ENCODE results near the gene PLA2G15. TPM values are rescaled to one million over a fixed set of nuclear protein-coding genes. Genes with fewer than 3 reads are reported as not detected.
A peak's percentile ranks its signal among the peaks of the same experiment; 100 is the strongest.

Gene PLA2G15
- total and polyA plus RNA-seq, 2 of the 13 experiments (the other 11 are each of a cell fraction or from before 2014, with no cell fraction given), result 14.4 to 23.7 TPM

- TF ChIP-seq, protein P1, sequence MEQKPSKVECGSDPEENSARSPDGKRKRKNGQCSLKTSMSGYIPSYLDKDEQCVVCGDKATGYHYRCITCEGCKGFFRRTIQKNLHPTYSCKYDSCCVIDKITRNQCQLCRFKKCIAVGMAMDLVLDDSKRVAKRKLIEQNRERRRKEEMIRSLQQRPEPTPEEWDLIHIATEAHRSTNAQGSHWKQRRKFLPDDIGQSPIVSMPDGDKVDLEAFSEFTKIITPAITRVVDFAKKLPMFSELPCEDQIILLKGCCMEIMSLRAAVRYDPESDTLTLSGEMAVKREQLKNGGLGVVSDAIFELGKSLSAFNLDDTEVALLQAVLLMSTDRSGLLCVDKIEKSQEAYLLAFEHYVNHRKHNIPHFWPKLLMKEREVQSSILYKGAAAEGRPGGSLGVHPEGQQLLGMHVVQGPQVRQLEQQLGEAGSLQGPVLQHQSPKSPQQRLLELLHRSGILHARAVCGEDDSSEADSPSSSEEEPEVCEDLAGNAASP (CRISPR knock-in tag; IDR thresholded peaks at IDR 0.05; ENCODE audit: borderline replicate concordance), result peak; percentile 84; the same call in 1 of the 2 replicates
- TF ChIP-seq, protein P2, sequence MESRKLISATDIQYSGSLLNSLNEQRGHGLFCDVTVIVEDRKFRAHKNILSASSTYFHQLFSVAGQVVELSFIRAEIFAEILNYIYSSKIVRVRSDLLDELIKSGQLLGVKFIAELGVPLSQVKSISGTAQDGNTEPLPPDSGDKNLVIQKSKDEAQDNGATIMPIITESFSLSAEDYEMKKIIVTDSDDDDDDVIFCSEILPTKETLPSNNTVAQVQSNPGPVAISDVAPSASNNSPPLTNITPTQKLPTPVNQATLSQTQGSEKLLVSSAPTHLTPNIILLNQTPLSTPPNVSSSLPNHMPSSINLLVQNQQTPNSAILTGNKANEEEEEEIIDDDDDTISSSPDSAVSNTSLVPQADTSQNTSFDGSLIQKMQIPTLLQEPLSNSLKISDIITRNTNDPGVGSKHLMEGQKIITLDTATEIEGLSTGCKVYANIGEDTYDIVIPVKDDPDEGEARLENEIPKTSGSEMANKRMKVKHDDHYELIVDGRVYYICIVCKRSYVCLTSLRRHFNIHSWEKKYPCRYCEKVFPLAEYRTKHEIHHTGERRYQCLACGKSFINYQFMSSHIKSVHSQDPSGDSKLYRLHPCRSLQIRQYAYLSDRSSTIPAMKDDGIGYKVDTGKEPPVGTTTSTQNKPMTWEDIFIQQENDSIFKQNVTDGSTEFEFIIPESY (CRISPR knock-in tag; IDR thresholded peaks at IDR 0.05), result no peak
- TF ChIP-seq SNAPC2 (CRISPR knock-in tag; IDR thresholded peaks at IDR 0.05) (peak; percentile 37; the same call in 1 of the 2 replicates), CC2D1A (CRISPR knock-in tag; IDR thresholded peaks at IDR 0.05) (no peak), ZNF33A (CRISPR knock-in tag; IDR thresholded peaks at IDR 0.05; ENCODE audit: borderline replicate concordance) (no peak), ZNF766 (CRISPR knock-in tag; IDR thresholded peaks at IDR 0.05; ENCODE audit: borderline replicate concordance) (peak; percentile 25; the same call in 1 of the 2 replicates), NFKBIZ (CRISPR knock-in tag; IDR thresholded peaks at IDR 0.05) (peak; percentile 92; the same call in 1 of the 2 replicates), CCDC6 (CRISPR knock-in tag; IDR thresholded peaks at IDR 0.05) (0 out of 2 replicates have a peak, but pooled peaks have one; percentile 50), NCOA5 (CRISPR knock-in tag; IDR thresholded peaks at IDR 0.05) (no peak), NR2F1 (CRISPR knock-in tag; IDR thresholded peaks at IDR 0.05) (peak in 1 of 2 experiments; percentile 46; a peak in 1 of 4 replicates), PLRG1 (conservative IDR thresholded peaks at IDR 0.05) (no peak), MYNN (CRISPR knock-in tag; IDR thresholded peaks at IDR 0.05; ENCODE audit: low read depth) (no peak), CREB3 (CRISPR knock-in tag; IDR thresholded peaks at IDR 0.05) (no peak), DR1 (CRISPR knock-in tag; IDR thresholded peaks at IDR 0.05) (peak; percentile 59), ZNF598 (CRISPR knock-in tag; IDR thresholded peaks at IDR 0.05; ENCODE audit: borderline replicate concordance) (no peak), SP2 (CRISPR knock-in tag; IDR thresholded peaks at IDR 0.05) (no peak)
- TF ChIP-seq, protein P3, sequence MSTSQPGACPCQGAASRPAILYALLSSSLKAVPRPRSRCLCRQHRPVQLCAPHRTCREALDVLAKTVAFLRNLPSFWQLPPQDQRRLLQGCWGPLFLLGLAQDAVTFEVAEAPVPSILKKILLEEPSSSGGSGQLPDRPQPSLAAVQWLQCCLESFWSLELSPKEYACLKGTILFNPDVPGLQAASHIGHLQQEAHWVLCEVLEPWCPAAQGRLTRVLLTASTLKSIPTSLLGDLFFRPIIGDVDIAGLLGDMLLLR (CRISPR knock-in tag; IDR thresholded peaks at IDR 0.05), result no peak; the same call in 1 of the 2 replicates
- TF ChIP-seq, protein P4, sequence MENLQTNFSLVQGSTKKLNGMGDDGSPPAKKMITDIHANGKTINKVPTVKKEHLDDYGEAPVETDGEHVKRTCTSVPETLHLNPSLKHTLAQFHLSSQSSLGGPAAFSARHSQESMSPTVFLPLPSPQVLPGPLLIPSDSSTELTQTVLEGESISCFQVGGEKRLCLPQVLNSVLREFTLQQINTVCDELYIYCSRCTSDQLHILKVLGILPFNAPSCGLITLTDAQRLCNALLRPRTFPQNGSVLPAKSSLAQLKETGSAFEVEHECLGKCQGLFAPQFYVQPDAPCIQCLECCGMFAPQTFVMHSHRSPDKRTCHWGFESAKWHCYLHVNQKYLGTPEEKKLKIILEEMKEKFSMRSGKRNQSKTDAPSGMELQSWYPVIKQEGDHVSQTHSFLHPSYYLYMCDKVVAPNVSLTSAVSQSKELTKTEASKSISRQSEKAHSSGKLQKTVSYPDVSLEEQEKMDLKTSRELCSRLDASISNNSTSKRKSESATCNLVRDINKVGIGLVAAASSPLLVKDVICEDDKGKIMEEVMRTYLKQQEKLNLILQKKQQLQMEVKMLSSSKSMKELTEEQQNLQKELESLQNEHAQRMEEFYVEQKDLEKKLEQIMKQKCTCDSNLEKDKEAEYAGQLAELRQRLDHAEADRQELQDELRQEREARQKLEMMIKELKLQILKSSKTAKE (CRISPR knock-in tag; IDR thresholded peaks at IDR 0.05; ENCODE audit: borderline replicate concordance), result peak; percentile 86; the same call in 1 of the 2 replicates
- TF ChIP-seq, protein P5, sequence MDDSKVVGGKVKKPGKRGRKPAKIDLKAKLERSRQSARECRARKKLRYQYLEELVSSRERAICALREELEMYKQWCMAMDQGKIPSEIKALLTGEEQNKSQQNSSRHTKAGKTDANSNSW (CRISPR knock-in tag; IDR thresholded peaks at IDR 0.05; ENCODE audit: borderline replicate concordance), result no peak
These were observed 20.1 kb downstream of the PLA2G15 start (continued) for GRCh38 chr16:68265078-68265920.

Measured in HepG2 (cell line).